Smooth muscle cell (in vitro differentiated cells): ENCODE measurements around the gene MTR. TPM values are rescaled to one million over a fixed set of nuclear protein-coding genes. Genes with fewer than 3 reads are reported as not detected.

ENCODE experiments used
- DNase-seq: peaks from one replicate; lab custom pipeline; 2025; ENCODE audit not compliant: unreplicated experiment; lab: John Stamatoyannopoulos, UW
- H2AFZ ChIP-seq: fragments of 200-600 bp; sonication (generic); 2 replicates; pipeline ENCODE4 v1.6.0; 2016; ENCODE audit warnings: antibody characterized with exemption, low read depth, mild to moderate bottlenecking
- H3F3A ChIP-seq: fragments of 200-600 bp; sonication (generic); 2 replicates; pipeline ENCODE4 v1.6.0; 2017; ENCODE audit warnings: antibody characterized with exemption, low read depth
- H3K27ac ChIP-seq: fragments of 200-600 bp; sonication (generic); 2 replicates; pipeline ENCODE4 v1.5.1; 2016; ENCODE audit warnings: low read depth, mild to moderate bottlenecking
- H3K27me3 ChIP-seq: fragments of 200-600 bp; sonication (generic); 2 replicates; pipeline ENCODE4 v1.6.1; 2016; ENCODE audit warnings: low read depth, mild to moderate bottlenecking
- H3K36me3 ChIP-seq: fragments of 200-600 bp; sonication (generic); 2 replicates; pipeline ENCODE4 v1.5.1; 2016; ENCODE audit warnings: low read depth
- H3K4me1 ChIP-seq: fragments of 200-600 bp; sonication (generic); 2 replicates; pipeline ENCODE4 v1.5.1; 2016; ENCODE audit warnings: low read depth
- H3K4me2 ChIP-seq: fragments of 200-600 bp; sonication (generic); 2 replicates; pipeline ENCODE4 v1.6.0; 2016; ENCODE audit warnings: mild to moderate bottlenecking
- H3K4me3 ChIP-seq: fragments of 200-600 bp; sonication (generic); 2 replicates; pipeline ENCODE4 v1.5.1; 2016; ENCODE audit warnings: mild to moderate bottlenecking
- H3K79me2 ChIP-seq: fragments of 200-600 bp; sonication (generic); 2 replicates; pipeline ENCODE4 v1.6.0; 2016; ENCODE audit warnings: low read depth, mild to moderate bottlenecking
- H3K9ac ChIP-seq: fragments of 200-600 bp; sonication (generic); 2 replicates; pipeline ENCODE4 v1.6.0; 2016; ENCODE audit warnings: low read depth
- H3K9me3 ChIP-seq: fragments of 200-600 bp; sonication (generic); replicated peaks from 2 replicates; pipeline ENCODE4 v1.5.1; 2016; ENCODE audit warnings: low read depth
- H4K20me1 ChIP-seq: fragments of 200-600 bp; sonication (generic); 2 replicates; pipeline ENCODE4 v1.6.0; 2016; ENCODE audit warnings: low read depth
- WGBS: methylation state at CpG from one replicate; pipeline ENCODE4 v1.1.7; 2016; ENCODE audit warnings: low lambda C conversion rate; 5-methylcytosine and 5-hydroxymethylcytosine counted together
- polyA plus RNA-seq: library from polyadenylated mRNA; unstranded; fragments of >200 nt; fragmentation: Nextera tagmentation; extraction: Ambion mirVana; gene quantifications from 2 replicates; pipeline ENCODE4 v1.2.1, GENCODE V29; 2016
- total RNA-seq: library from RNA; depleted of rRNA; stranded (reverse); fragments of >200 nt; gene quantifications from 2 replicates; pipeline ENCODE4 v1.2.3, GENCODE V29; 2014
- TF ChIP-seq, protein P1 (sequence below): fragments of 200-600 bp; sonication (generic); IDR thresholded peaks from 2 replicates; pipeline ENCODE4 v1.5.1; 2017; ENCODE audit warnings: borderline replicate concordance, mild to moderate bottlenecking, antibody characterized with exemption; ENCODE audit not compliant: insufficient read depth, poor library complexity, severe bottlenecking

The MTR gene
- 18.3 and 25.2 TPM in 2 replicates for total RNA-seq
- polyA plus RNA-seq: 10.7 and 12.0 TPM in 2 replicates

DNA sequence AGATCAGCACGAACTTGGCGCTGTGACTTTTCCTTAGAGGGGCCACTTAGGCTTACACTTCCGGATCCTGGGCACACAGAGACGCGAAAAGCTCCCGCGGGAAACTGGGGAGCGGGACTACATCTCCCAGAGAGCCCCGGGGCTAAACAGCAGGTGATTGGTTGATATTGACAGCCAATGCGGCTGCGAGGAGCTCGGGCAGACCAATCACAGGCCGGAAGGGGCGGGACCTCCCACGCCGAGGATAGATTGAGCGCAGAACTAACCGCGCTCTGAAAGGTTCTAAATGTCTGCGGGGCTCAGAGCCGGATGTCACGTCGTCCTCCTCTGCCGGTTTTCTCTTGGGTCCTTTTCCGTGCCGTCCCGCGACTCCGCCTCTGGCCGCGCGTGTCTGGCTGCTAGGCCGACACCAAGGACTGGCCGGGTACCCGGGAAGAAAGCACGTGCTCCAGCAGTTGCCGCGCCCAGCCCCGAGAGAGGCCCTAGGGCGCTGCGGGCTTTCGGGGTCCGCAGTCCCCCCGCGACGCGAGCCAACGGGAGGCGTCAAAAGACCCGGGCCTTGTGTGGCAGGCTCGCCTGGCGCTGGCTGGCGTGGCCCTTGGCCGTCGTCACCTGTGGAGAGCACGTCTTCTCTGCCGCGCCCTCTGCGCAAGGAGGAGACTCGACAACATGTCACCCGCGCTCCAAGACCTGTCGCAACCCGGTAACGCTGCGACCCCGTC, at the start of gene MTR:
Gene MTR, plus strand, starts transcription at position 258 of the 722 bp plus-strand sequence. Its CDS starts 412 bp downstream, at position 670.
- peak within 1 kb of the TSS; percentile 63 for H3K4me3 ChIP-seq
- H3K9ac ChIP-seq: peak within 1 kb of the TSS; percentile 92
- H3K36me3 ChIP-seq: no peaks in the 10 kb centered on the region
- H3F3A ChIP-seq: no peaks in the 10 kb centered on the region
- H3K4me2 ChIP-seq: peak within 1 kb of the TSS; percentile 95
- H3K27ac ChIP-seq: peak within 1 kb of the TSS; percentile 91
- peak; percentile 79 for DNase-seq
- H2AFZ ChIP-seq: peak within 1 kb of the TSS; percentile 98
- no peaks in the 10 kb centered on the region for H3K9me3 ChIP-seq
- peaks cover 37% of the 10 kb centered on the region for H3K79me2 ChIP-seq
- under 1% methylated on average over 66 of the region's 67 CpGs for WGBS
- H3K4me1 ChIP-seq: peaks cover 10% of the 10 kb centered on the region
- peaks cover 7% of the 10 kb centered on the region for H4K20me1 ChIP-seq
- H3K27me3 ChIP-seq: no peaks in the 10 kb centered on the region
- TF ChIP-seq, protein P1, sequence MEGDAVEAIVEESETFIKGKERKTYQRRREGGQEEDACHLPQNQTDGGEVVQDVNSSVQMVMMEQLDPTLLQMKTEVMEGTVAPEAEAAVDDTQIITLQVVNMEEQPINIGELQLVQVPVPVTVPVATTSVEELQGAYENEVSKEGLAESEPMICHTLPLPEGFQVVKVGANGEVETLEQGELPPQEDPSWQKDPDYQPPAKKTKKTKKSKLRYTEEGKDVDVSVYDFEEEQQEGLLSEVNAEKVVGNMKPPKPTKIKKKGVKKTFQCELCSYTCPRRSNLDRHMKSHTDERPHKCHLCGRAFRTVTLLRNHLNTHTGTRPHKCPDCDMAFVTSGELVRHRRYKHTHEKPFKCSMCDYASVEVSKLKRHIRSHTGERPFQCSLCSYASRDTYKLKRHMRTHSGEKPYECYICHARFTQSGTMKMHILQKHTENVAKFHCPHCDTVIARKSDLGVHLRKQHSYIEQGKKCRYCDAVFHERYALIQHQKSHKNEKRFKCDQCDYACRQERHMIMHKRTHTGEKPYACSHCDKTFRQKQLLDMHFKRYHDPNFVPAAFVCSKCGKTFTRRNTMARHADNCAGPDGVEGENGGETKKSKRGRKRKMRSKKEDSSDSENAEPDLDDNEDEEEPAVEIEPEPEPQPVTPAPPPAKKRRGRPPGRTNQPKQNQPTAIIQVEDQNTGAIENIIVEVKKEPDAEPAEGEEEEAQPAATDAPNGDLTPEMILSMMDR: no peak

DNA sequence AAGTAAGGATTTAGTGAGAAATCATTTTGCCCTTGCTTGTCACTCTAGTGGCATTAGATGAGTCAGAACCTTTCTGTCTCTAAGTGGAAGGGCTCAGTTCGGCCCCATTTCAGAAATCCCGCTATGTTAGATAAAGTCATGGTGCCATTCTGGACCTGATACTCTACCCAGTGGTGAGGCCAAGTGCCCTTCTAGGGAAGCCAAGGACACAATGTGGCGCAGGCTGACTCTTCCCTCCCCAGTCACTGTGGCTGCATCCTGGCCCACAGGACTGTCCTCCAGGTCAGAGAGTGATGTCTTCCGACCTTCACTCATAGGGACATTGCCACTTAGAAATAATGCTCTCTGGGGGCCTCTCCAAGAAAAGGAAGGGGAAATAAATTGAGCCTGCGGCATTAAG, 48.3 kb upstream of the MTR start:
- no peak overlapping the region for H2AFZ ChIP-seq
- no peaks in the 10 kb centered on the region for H3K79me2 ChIP-seq
- no peak overlapping the region for H3K4me2 ChIP-seq
- WGBS: 83% methylated on average over 5 of the region's 5 CpGs
- H3K36me3 ChIP-seq: no peaks in the 10 kb centered on the region
- no peak overlapping the region for H3K4me3 ChIP-seq
- no peak overlapping the region for H3K27ac ChIP-seq
- H3K9ac ChIP-seq: no peak overlapping the region
- DNase-seq: no peak
- no peaks in the 10 kb centered on the region for H3K27me3 ChIP-seq
- H4K20me1 ChIP-seq: no peaks in the 10 kb centered on the region
- H3K9me3 ChIP-seq: no peaks in the 10 kb centered on the region
- TF ChIP-seq, protein P1: no peak
- H3K4me1 ChIP-seq: no peaks in the 10 kb centered on the region
- H3F3A ChIP-seq: no peaks in the 10 kb centered on the region

DNA sequence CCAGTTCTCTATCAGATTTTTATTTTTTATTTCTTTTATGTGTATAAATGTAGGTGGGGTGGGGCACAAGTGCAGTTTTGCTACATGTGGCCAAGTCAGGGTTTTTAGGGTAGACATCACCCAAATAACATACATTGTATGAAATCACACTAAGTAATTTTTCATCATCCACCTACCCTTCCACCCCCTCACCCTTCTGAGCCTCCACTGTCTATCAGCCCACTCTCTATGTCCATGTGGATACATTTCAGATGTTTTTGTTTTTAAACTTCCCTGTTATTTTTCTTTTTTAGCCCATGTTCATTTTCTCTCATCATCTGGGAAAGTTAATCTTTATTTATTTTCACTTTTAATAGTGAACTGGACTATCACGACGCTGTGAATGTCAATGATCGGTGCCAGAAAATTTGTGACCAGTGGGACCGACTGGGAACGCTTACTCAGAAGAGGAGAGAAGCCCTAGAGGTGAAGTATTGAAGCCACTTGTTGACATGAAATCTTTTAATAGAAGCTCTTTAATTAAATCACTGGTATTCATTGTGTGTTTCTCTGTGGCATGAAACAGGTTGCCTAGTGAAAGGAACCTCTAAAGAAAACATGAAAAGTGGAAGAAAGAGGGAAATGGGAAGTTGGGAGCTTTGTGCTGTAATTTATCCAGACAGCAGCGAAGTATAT, 47.6 kb upstream of the MTR start:
- TF ChIP-seq, protein P1: no peak
- DNase-seq: no peak
- Histone ChIP-seq H4K20me1 (no peaks in the 10 kb centered on the region), H3K4me3 (no peak overlapping the region), H3K4me2 (no peak overlapping the region), H3K27me3 (no peaks in the 10 kb centered on the region), H3K4me1 (no peaks in the 10 kb centered on the region), H3K27ac (no peak overlapping the region), H3K79me2 (no peaks in the 10 kb centered on the region), H3F3A (no peaks in the 10 kb centered on the region), H3K9me3 (no peaks in the 10 kb centered on the region), H3K36me3 (no peaks in the 10 kb centered on the region), H3K9ac (no peak overlapping the region), H2AFZ (no peak overlapping the region)
- 99% methylated on average over 6 of the region's 6 CpGs for WGBS
